Loucy (cell line): ENCODE results near the gene SDCCAG8.

Source experiments
- EZH2phosphoT487 ChIP-seq: fragments of 200-600 bp; IDR thresholded peaks from 2 replicates; pipeline ENCODE4 v1.6.1; 2018; ENCODE audit warnings: antibody characterized with exemption, mild to moderate bottlenecking, moderate library complexity, borderline replicate concordance
- TF ChIP-seq, protein P1 (sequence below): fragments of 200-600 bp; sonication (generic); conservative IDR thresholded peaks from 2 replicates; pipeline ENCODE4 v1.5.1; 2014; ENCODE audit warnings: mild to moderate bottlenecking, antibody characterized with exemption, low read length

DNA sequence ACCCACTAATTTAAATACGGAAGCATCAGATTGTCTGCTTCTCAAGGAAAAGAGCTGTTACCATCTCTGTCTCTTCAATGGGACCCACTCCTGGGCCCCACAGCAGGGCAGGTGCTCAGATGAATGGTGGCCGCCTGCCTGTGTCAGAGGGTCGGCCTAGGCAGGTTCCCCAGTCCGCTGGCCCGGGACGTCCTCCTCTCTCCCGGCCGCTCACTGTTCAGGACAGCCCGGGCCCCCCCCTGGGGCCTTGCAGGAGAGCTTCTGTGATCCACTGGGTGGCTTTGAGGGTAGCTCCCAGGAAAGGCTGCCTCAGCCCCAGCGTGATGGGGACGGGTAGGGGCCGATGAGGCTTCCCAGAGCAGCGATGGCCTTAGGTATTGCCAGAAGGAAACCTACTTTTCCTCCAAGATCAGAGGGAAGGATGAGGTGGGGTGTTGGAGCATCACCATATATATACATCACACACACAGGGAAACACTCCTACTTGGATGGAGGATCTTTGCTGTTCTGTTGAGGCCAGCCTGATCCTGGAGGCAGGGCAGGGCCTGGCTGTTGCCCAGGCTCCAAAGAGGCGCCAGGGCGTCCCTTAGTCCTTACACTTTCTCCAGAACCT, 231.3 kb downstream of the SDCCAG8 start:
- TF ChIP-seq, protein P1, sequence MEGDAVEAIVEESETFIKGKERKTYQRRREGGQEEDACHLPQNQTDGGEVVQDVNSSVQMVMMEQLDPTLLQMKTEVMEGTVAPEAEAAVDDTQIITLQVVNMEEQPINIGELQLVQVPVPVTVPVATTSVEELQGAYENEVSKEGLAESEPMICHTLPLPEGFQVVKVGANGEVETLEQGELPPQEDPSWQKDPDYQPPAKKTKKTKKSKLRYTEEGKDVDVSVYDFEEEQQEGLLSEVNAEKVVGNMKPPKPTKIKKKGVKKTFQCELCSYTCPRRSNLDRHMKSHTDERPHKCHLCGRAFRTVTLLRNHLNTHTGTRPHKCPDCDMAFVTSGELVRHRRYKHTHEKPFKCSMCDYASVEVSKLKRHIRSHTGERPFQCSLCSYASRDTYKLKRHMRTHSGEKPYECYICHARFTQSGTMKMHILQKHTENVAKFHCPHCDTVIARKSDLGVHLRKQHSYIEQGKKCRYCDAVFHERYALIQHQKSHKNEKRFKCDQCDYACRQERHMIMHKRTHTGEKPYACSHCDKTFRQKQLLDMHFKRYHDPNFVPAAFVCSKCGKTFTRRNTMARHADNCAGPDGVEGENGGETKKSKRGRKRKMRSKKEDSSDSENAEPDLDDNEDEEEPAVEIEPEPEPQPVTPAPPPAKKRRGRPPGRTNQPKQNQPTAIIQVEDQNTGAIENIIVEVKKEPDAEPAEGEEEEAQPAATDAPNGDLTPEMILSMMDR, result no peak
- TF ChIP-seq EZH2phosphoT487, result no peak
